GM13976 (cell line): ENCODE results near the gene TTBK1.

Source experiments
- DNase-seq: peaks from one replicate; pipeline ENCODE4 v3.0.0; 2012; ENCODE audit warnings: low spot score
- in situ Hi-C: fragments of 300-500 bp; cut with MboI; formaldehyde crosslinking; loops from one replicate; pipeline ENCODE4 v1.12.0; 2022; ENCODE audit warnings: low sequenced_read_pairs, mixed read lengths, inconsistent platforms; ENCODE audit not compliant: unreplicated experiment
- TF ChIP-seq, protein P1 (sequence below): IDR thresholded peaks from 2 replicates; pipeline ENCODE4 v1.5.1; 2012; ENCODE audit warnings: borderline replicate concordance, mild to moderate bottlenecking; ENCODE audit not compliant: insufficient read depth; ENCODE audit errors: extremely low read depth, missing control alignments, control extremely low read depth

Gene TTBK1

DNA sequence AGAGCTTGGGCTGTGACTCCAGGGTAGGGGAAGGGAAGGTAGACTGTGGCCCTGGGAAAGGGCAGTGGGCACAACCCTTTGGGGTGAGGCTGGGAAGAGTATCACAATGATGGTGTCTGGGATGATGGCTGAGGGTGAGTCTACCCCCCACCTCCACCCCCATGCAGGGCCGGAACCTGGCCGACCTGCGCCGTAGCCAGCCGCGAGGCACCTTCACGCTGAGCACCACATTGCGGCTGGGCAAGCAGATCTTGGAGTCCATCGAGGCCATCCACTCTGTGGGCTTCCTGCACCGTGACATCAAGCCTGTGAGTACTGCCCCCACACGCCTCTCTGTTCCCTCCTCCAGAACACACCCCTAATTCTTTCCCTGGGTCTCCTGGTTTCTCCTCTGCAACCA is 10.1 kb downstream of the TTBK1 start:
- TF ChIP-seq, protein P1, sequence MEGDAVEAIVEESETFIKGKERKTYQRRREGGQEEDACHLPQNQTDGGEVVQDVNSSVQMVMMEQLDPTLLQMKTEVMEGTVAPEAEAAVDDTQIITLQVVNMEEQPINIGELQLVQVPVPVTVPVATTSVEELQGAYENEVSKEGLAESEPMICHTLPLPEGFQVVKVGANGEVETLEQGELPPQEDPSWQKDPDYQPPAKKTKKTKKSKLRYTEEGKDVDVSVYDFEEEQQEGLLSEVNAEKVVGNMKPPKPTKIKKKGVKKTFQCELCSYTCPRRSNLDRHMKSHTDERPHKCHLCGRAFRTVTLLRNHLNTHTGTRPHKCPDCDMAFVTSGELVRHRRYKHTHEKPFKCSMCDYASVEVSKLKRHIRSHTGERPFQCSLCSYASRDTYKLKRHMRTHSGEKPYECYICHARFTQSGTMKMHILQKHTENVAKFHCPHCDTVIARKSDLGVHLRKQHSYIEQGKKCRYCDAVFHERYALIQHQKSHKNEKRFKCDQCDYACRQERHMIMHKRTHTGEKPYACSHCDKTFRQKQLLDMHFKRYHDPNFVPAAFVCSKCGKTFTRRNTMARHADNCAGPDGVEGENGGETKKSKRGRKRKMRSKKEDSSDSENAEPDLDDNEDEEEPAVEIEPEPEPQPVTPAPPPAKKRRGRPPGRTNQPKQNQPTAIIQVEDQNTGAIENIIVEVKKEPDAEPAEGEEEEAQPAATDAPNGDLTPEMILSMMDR: no peak
- in situ Hi-C loops: loop anchor here (25.0 kb wide), 1 partner anchor 234 kb away; the partner anchor contains the start of gene TJAP1
- DNase-seq: no peak

DNA sequence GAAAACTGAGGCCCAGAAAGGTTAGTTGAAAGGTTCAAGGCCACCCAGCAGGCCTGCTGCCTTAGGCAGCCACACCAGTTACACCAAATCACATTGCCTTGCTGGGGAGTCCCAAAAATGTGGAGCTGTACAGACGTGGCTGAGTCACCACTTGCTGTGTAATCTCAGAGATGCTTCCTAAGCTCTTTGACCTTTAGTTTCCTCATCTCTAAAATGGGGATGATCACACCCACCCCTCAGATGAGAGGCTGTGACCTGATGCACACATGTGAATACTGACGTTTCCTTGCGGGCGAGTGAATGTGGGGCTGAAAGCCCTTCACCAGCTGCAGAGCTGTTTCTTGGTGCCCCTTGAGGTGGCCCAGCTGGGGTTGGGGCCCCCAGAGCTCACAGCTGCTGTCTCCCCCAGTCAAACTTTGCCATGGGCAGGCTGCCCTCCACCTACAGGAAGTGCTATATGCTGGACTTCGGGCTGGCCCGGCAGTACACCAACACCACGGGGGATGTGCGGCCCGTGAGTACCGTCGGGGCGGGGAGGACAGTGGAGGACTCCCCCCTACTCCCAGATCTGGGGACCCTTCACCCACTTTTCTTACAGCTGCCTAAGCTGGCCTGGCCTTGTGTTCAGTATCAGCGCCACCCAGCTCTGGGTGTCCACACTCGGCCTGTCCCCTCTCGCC is 11.0 kb downstream of the TTBK1 start:
- DNase-seq: no peak
- in situ Hi-C loops: loop anchor here (25.0 kb wide), 1 partner anchor 233 kb away; the partner anchor contains the start of gene TJAP1
- TF ChIP-seq, protein P1: no peak

- in situ Hi-C loops: loop anchor here (25.0 kb wide), 1 partner anchor 232 kb away; the partner anchor contains the start of gene TJAP1
- TF ChIP-seq, protein P1: no peak
- no peak for DNase-seq
Observed at GRCh38 chr6:43254846-43255245, 11.6 kb downstream of the TTBK1 start.

- in situ Hi-C loops: loop anchor here (25.0 kb wide), 1 partner anchor 232 kb away; the partner anchor contains the start of gene TJAP1
- DNase-seq: no peak
- TF ChIP-seq, protein P1: no peak
Observed at GRCh38 chr6:43255408-43256054, 12.2 kb downstream of the TTBK1 start.

- TF ChIP-seq, protein P1: no peak
- DNase-seq: no peak
- in situ Hi-C loops: loop anchor here (25.0 kb wide), 1 partner anchor 230 kb away; the partner anchor contains the start of gene TJAP1
Observed at GRCh38 chr6:43256670-43257366, 13.5 kb downstream of the TTBK1 start.
